ENCODE data around the gene NVL.
"Not testable (repeated sequence)": the region's sequence is repeated elsewhere in the genome, so short reads cannot be mapped to it uniquely, and the experiment has no call there.

The NVL gene

GRCh38 chr1:224213438-224214119 lies 116.4 kb downstream of the NVL start:
- in situ Hi-C loops (cut with HindIII; ENCODE audit: low pct_ligation_motif_present, low pct_unique_long_range_greater_than_20kb, low sequenced_read_pairs), result no loop called here
- DNase-seq, result no peak

GRCh38 chr1:224212618-224213061 lies 117.3 kb downstream of the NVL start:
- in situ Hi-C loops (cut with HindIII; ENCODE audit: low pct_ligation_motif_present, low pct_unique_long_range_greater_than_20kb, low sequenced_read_pairs), result no loop called here
- no peak for DNase-seq

GRCh38 chr1:224211206-224211962 lies 118.6 kb downstream of the NVL start:
- in situ Hi-C loops (cut with HindIII; ENCODE audit: low pct_ligation_motif_present, low pct_unique_long_range_greater_than_20kb, low sequenced_read_pairs), result no loop called here
- DNase-seq, result peak; percentile 21

GRCh38 chr1:224205931-224206538 lies 123.9 kb downstream of the NVL start:
- in situ Hi-C loops (cut with HindIII; ENCODE audit: low pct_ligation_motif_present, low pct_unique_long_range_greater_than_20kb, low sequenced_read_pairs); DNase-seq: not testable (repeated sequence)

GRCh38 chr1:224205438-224205840 lies 124.5 kb downstream of the NVL start:
- in situ Hi-C loops (cut with HindIII; ENCODE audit: low pct_ligation_motif_present, low pct_unique_long_range_greater_than_20kb, low sequenced_read_pairs), result no loop called here
- peak; percentile 27 for DNase-seq

- DNase-seq, result peak; percentile 98
- in situ Hi-C loops (cut with HindIII; ENCODE audit: low pct_ligation_motif_present, low pct_unique_long_range_greater_than_20kb, low sequenced_read_pairs), result no loop called here
Observed at GRCh38 chr1:224203243-224204016, 126.5 kb downstream of the NVL start.

GRCh38 chr1:224201853-224202252 lies 128.1 kb downstream of the NVL start:
- in situ Hi-C loops (cut with HindIII; ENCODE audit: low pct_ligation_motif_present, low pct_unique_long_range_greater_than_20kb, low sequenced_read_pairs), result no loop called here
- DNase-seq, result no peak

- DNase-seq, result no peak
- in situ Hi-C loops (cut with HindIII; ENCODE audit: low pct_ligation_motif_present, low pct_unique_long_range_greater_than_20kb, low sequenced_read_pairs), result no loop called here
Observed at GRCh38 chr1:224201383-224201782, 128.6 kb downstream of the NVL start.

GRCh38 chr1:224199679-224200078 lies 130.3 kb downstream of the NVL start:
- in situ Hi-C loops (cut with HindIII; ENCODE audit: low pct_ligation_motif_present, low pct_unique_long_range_greater_than_20kb, low sequenced_read_pairs), result no loop called here
- no peak for DNase-seq

GRCh38 chr1:224198572-224198971 lies 131.4 kb downstream of the NVL start:
- in situ Hi-C loops (cut with HindIII; ENCODE audit: low pct_ligation_motif_present, low pct_unique_long_range_greater_than_20kb, low sequenced_read_pairs), result no loop called here
- no peak for DNase-seq

GRCh38 chr1:224196813-224197600 lies 133.0 kb downstream of the NVL start:
- DNase-seq, result no peak
- in situ Hi-C loops (cut with HindIII; ENCODE audit: low pct_ligation_motif_present, low pct_unique_long_range_greater_than_20kb, low sequenced_read_pairs), result no loop called here

GRCh38 chr1:224193319-224193966 lies 136.5 kb downstream of the NVL start:
- no peak for DNase-seq
- in situ Hi-C loops (cut with HindIII; ENCODE audit: low pct_ligation_motif_present, low pct_unique_long_range_greater_than_20kb, low sequenced_read_pairs), result no loop called here

- no peak for DNase-seq
- in situ Hi-C loops (cut with HindIII; ENCODE audit: low pct_ligation_motif_present, low pct_unique_long_range_greater_than_20kb, low sequenced_read_pairs), result no loop called here
Observed at GRCh38 chr1:224192082-224192788, 137.7 kb downstream of the NVL start.

- no peak for DNase-seq
- in situ Hi-C loops (cut with HindIII; ENCODE audit: low pct_ligation_motif_present, low pct_unique_long_range_greater_than_20kb, low sequenced_read_pairs), result no loop called here
Observed at GRCh38 chr1:224189561-224189960, 140.4 kb downstream of the NVL start.

- in situ Hi-C loops (cut with HindIII; ENCODE audit: low pct_ligation_motif_present, low pct_unique_long_range_greater_than_20kb, low sequenced_read_pairs), result no loop called here
- no peak for DNase-seq
Observed at GRCh38 chr1:224188286-224188685, 141.7 kb downstream of the NVL start.

GRCh38 chr1:224185208-224185607 lies 144.8 kb downstream of the NVL start:
- in situ Hi-C loops (cut with HindIII; ENCODE audit: low pct_ligation_motif_present, low pct_unique_long_range_greater_than_20kb, low sequenced_read_pairs), result no loop called here
- DNase-seq, result no peak

- in situ Hi-C loops (cut with HindIII; ENCODE audit: low pct_ligation_motif_present, low pct_unique_long_range_greater_than_20kb, low sequenced_read_pairs), result no loop called here
- peak; percentile 69 for DNase-seq
Observed at GRCh38 chr1:224183591-224184312, 146.2 kb downstream of the NVL start.

All from ACHN (cell line).